Esophagus (tissue), 2 donors: ENCODE results near the gene TTC7B. TPM values are rescaled to one million over a fixed set of nuclear protein-coding genes. Genes with fewer than 3 reads are reported as not detected.

Source experiments
- H3K27ac ChIP-seq, 2 donors: one replicate each; pipeline ENCODE4 v1.5.1; 2013; ENCODE audit warnings: low read depth in 2 of 2, mild to moderate bottlenecking in 2 of 2, inconsistent platforms in 1 of 2, low read length in 1 of 2, moderate library complexity in 1 of 2
- H3K27me3 ChIP-seq, 2 donors: one replicate each; pipeline ENCODE4 v1.6.1; 2013; ENCODE audit warnings: low read length in 2 of 2, control low read depth in 1 of 2, mild to moderate bottlenecking in 1 of 2; ENCODE audit not compliant: insufficient read depth in 2 of 2, control insufficient read depth in 1 of 2
- H3K36me3 ChIP-seq, 2 donors: one replicate each; pipeline ENCODE4 v1.6.1; 2013; ENCODE audit warnings: low read length in 1 of 2; ENCODE audit not compliant: control insufficient read depth in 2 of 2, insufficient read depth in 2 of 2
- H3K4me1 ChIP-seq, 2 donors: one replicate each; pipeline ENCODE4 v1.6.1; 2013; ENCODE audit warnings: low read length in 1 of 2; ENCODE audit not compliant: control insufficient read depth in 2 of 2, insufficient read depth in 2 of 2
- H3K4me3 ChIP-seq, 2 donors: one replicate each; pipeline ENCODE4 v1.5.1; 2013; ENCODE audit warnings: low read length in 2 of 2, mild to moderate bottlenecking in 2 of 2, low read depth in 1 of 2, moderate library complexity in 1 of 2
- H3K9me3 ChIP-seq, 2 donors: one replicate each; pipeline ENCODE4 v1.6.1; 2013; ENCODE audit warnings: mild to moderate bottlenecking in 2 of 2, low read depth in 1 of 2, low read length in 1 of 2, moderate library complexity in 1 of 2; ENCODE audit not compliant: control insufficient read depth in 2 of 2, insufficient read depth in 1 of 2
- WGBS, 2 donors: extraction: QIAGEN DNeasy Blood & Tissue Kit; methylation state at CpG; one replicate each; pipeline ENCODE4 v1.1.7; 2013; 5-methylcytosine and 5-hydroxymethylcytosine counted together
- polyA plus RNA-seq, 2 donors: library from polyadenylated mRNA; stranded (reverse); fragments of 200-250 nt; gene quantifications; one replicate each; pipeline ENCODE4 v1.2.3, GENCODE V29; 2013
- donor health status: healthy with polysubstance abuse.
- donor health status: Bipolar disorder and iron deficiency.

TTC7B gene
- polyA plus RNA-seq, 2 donors: 2.7 to 6.0 TPM

DNA sequence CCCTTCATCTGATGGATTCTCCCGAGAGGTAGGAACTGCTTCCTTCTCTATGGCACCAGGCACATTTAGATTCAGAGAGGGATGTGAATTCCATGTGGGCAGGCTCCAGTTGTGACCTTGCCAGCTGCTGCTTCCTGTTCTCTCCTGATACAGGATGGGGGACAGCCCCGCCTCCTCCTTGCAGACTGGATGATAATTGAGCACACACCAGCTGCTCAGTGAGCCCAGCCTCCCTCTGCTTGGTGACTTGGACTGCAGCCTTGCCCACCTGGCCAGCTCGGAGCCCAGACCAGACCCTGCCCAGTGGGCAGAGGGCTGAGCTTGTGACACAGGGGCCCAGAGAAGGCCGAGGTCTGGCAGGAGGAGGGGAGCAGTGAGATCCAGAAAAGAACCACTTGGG lies 329.2 kb downstream of the TTC7B start:
- WGBS, 2 donors: 64 to 65% methylated on average over 4 of the region's 4 CpGs
- H3K36me3 ChIP-seq: no peaks in the 10 kb centered on the region
- peaks cover 0 to 4% of the 10 kb centered on the region in 2 donors for H3K4me1 ChIP-seq
- no peaks in the 10 kb centered on the region for H3K27me3 ChIP-seq
- H3K4me3 ChIP-seq: no peak overlapping the region
- no peak overlapping the region for H3K27ac ChIP-seq
- H3K9me3 ChIP-seq: no peaks in the 10 kb centered on the region

- Histone ChIP-seq H3K27me3 (no peaks in the 10 kb centered on the region), H3K4me1 (no peaks in the 10 kb centered on the region), H3K27ac (no peak overlapping the region), H3K9me3 (no peaks in the 10 kb centered on the region), H3K36me3 (no peaks in the 10 kb centered on the region), H3K4me3 (no peak overlapping the region)
- 73 to 74% methylated on average over 3 of the region's 3 CpGs for WGBS, 2 donors
These were observed 331.9 kb downstream of the TTC7B start for GRCh38 chr14:90484291-90484690.

DNA sequence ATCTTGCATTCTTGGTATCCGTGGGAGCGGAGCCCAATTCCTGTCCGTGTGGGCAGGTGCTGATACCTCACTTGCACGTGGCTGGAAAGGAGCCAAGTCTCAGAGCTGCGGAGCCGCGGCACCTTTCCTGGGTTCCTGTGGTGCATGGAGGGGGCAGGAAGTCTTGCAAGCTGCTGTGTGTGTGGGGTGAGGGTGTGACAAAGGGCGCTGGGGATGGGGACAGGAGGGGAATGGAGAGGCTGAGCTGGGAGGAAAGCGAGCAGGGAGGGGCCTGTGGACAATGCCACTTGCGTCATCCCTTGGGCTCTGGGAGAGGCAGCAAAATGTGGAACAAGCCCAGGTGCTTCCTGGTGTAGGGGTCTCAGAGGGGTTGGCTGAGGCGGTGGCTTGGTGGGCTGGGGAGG lies 332.7 kb downstream of the TTC7B start:
- no peak overlapping the region for H3K4me3 ChIP-seq
- no peaks in the 10 kb centered on the region for H3K36me3 ChIP-seq
- H3K4me1 ChIP-seq: no peaks in the 10 kb centered on the region
- no peaks in the 10 kb centered on the region for H3K9me3 ChIP-seq
- no peaks in the 10 kb centered on the region for H3K27me3 ChIP-seq
- H3K27ac ChIP-seq: no peak overlapping the region
- WGBS, 2 donors: 14 to 27% methylated on average over 11 of the region's 11 CpGs

DNA sequence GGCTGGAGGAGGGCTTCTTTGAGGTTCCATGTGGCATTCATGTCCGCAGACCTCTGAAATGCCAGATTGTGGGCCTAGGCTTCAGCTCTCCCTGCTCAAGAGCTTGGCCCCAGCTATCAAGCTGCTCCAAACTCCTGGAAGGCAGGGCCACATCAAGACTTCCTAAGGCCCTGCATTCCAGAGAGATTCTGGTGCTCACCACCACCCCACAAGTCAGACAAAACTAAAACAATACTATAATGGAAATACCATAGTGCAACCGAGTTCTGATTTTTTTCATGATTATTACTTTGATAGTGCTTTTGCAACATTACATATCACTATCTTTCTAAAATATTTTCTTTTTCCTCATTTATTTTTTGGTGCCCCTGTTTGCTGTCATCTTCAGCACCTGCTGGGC lies 333.1 kb downstream of the TTC7B start:
- no peaks in the 10 kb centered on the region for H3K27me3 ChIP-seq
- WGBS, 2 donors: 83 to 90% methylated on average over 2 of the region's 2 CpGs
- no peaks in the 10 kb centered on the region for H3K36me3 ChIP-seq
- no peak overlapping the region for H3K4me3 ChIP-seq
- no peaks in the 10 kb centered on the region for H3K9me3 ChIP-seq
- H3K4me1 ChIP-seq: no peaks in the 10 kb centered on the region
- H3K27ac ChIP-seq: no peak overlapping the region

DNA sequence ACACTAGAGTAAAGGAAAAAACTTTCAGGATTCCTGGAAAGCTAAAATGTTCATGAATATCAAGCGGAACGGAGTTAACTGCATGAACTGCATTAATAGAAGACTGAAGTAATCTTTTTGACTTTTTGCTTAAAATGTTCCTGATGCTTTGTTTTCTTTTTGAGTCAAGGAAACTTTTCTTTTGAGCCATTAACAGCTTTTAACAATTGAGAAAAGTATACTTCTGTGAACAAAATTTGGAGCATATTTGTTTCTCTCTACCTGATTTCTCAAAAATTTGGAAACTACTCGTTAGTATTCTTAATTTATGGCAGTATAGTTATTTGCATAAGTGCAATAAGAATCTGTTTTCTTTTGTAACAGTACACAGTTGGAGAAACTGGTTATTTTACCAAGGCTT lies 340.9 kb downstream of the TTC7B start:
- Histone ChIP-seq H3K36me3 (no peaks in the 10 kb centered on the region), H3K27ac (no peak overlapping the region), H3K9me3 (peaks cover 0 to 3% of the 10 kb centered on the region in 2 donors), H3K27me3 (no peaks in the 10 kb centered on the region), H3K4me3 (no peak overlapping the region), H3K4me1 (no peaks in the 10 kb centered on the region)
- WGBS, 2 donors: 62 to 89% methylated on average over 3 of the region's 3 CpGs

Other genes starting within 250 kb of the TTC7B start
- gene RPS6KA5, start 244.2 kb upstream of the TTC7B start, polyA plus RNA-seq: 1 to 10 TPM in 1 of 2 donors, under 1 TPM in 1; 0.83 to 2.3 TPM